ENCODE results near the gene CHMP1A.
"Not testable (repeated sequence)": the region's sequence is repeated elsewhere in the genome, so short reads cannot be mapped to it uniquely, and the experiment has no call there.

The CHMP1A gene

DNA sequence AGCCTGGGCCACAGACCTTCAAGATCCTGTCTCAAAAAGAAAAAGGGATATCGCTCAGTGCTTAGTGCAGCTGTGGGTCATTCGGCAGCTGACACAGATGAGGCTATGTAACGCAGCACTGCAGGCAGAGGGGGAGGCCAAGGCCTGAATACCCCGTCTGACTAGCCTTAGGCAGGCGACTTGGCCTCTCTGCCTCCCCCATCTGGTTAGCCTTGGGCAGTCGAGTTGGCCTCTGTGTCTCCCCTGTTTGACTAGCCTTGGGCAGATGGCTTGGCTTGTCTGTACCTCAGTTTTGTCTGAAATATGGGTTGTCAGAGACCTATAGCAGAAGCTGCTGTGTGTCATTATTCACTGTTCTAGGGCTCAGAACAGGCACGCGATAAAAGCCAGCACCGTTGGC lies 10.1 kb upstream of the CHMP1A start:
- Histone ChIP-seq H3K9ac (ENCODE audit: low read length) (no peak overlapping the region), H3K36me3 (ENCODE audit: control insufficient read depth, insufficient read depth, low read length) (no peaks in the 10 kb centered on the region), H3K4me3 (ENCODE audit: low read length) (no peak overlapping the region), H3K4me1 (ENCODE audit: control insufficient read depth, insufficient read depth, low read length) (no peaks in the 10 kb centered on the region), H3K27ac (ENCODE audit: low read depth, low read length) (no peak overlapping the region), H3K27me3 (ENCODE audit: control insufficient read depth, insufficient read depth, low read length) (no peaks in the 10 kb centered on the region)

- not testable (repeated sequence) for H3K9ac ChIP-seq (ENCODE audit: low read length); H3K4me3 ChIP-seq (ENCODE audit: low read length); H3K4me1 ChIP-seq (ENCODE audit: control insufficient read depth, insufficient read depth, low read length); H3K36me3 ChIP-seq (ENCODE audit: control insufficient read depth, insufficient read depth, low read length); H3K27ac ChIP-seq (ENCODE audit: low read depth, low read length); H3K27me3 ChIP-seq (ENCODE audit: control insufficient read depth, insufficient read depth, low read length)
Measured at GRCh38 chr16:89667000-89667399, 9.5 kb upstream of the CHMP1A start.

DNA sequence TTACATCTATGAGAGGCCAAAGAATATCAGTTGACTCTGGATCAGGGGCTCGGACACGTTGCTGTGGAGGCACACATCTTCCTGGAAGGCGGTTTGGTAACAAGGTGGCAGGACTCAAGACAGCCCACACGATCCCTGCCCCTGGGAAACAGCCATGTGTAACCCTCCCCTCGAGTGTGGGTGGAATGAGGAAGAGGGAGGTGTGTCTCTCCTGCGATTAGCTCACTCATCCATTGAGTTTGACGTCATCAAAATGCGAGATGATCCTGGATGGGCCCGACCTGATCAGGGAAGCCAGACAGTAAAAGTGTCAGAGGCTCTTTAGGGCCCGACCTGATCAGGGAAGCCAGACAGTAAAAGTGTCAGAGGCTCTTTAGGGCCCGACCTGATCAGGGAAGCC lies 6.7 kb upstream of the CHMP1A start:
- not testable (repeated sequence) for H3K4me3 ChIP-seq (ENCODE audit: low read length); H3K9ac ChIP-seq (ENCODE audit: low read length); H3K27ac ChIP-seq (ENCODE audit: low read depth, low read length); H3K27me3 ChIP-seq (ENCODE audit: control insufficient read depth, insufficient read depth, low read length); H3K4me1 ChIP-seq (ENCODE audit: control insufficient read depth, insufficient read depth, low read length); H3K36me3 ChIP-seq (ENCODE audit: control insufficient read depth, insufficient read depth, low read length)

- H3K4me1 ChIP-seq (ENCODE audit: control insufficient read depth, insufficient read depth, low read length) = peaks cover 12% of the 10 kb centered on the region
- H3K9ac ChIP-seq (ENCODE audit: low read length) = no peak overlapping the region
- no peak overlapping the region for H3K4me3 ChIP-seq (ENCODE audit: low read length)
- no peak overlapping the region for H3K27ac ChIP-seq (ENCODE audit: low read depth, low read length)
- H3K36me3 ChIP-seq (ENCODE audit: control insufficient read depth, insufficient read depth, low read length) = peaks cover 5% of the 10 kb centered on the region
- no peaks in the 10 kb centered on the region for H3K27me3 ChIP-seq (ENCODE audit: control insufficient read depth, insufficient read depth, low read length)
Measured at GRCh38 chr16:89661215-89661614, 3.7 kb upstream of the CHMP1A start.

DNA sequence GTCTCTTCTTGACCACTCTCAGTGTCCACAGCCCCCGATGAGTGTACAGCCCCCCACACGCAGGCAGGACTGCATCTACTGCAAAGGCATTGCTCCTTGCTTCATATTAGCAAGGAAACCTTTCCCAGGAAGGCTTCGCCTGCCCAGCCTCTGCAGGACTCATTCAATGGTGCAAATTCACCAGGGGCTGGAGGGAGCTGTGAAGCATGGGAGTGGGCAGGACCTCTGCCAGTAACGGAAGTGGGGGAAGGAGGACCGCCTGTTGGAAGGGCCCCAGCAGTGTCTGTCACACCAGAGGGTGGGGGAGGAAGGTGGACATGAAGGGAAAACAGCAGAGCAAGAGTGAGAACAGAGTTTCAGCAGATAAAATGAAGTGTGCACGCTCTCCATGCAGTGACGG lies 2.6 kb upstream of the CHMP1A start:
- H3K27ac ChIP-seq (ENCODE audit: low read depth, low read length) = no peak overlapping the region
- no peak overlapping the region for H3K4me3 ChIP-seq (ENCODE audit: low read length)
- peaks cover 12% of the 10 kb centered on the region for H3K4me1 ChIP-seq (ENCODE audit: control insufficient read depth, insufficient read depth, low read length)
- H3K9ac ChIP-seq (ENCODE audit: low read length) = no peak overlapping the region
- peaks cover 5% of the 10 kb centered on the region for H3K36me3 ChIP-seq (ENCODE audit: control insufficient read depth, insufficient read depth, low read length)
- no peaks in the 10 kb centered on the region for H3K27me3 ChIP-seq (ENCODE audit: control insufficient read depth, insufficient read depth, low read length)

GRCh38 chr16:89658221-89658879 lies 842 bp upstream of the CHMP1A start:
- Histone ChIP-seq H3K36me3 (ENCODE audit: control insufficient read depth, insufficient read depth, low read length) (peaks cover 5% of the 10 kb centered on the region), H3K4me3 (ENCODE audit: low read length) (peak overlapping the region; percentile 98), H3K27ac (ENCODE audit: low read depth, low read length) (peak overlapping the region; percentile 58), H3K4me1 (ENCODE audit: control insufficient read depth, insufficient read depth, low read length) (peaks cover 12% of the 10 kb centered on the region), H3K27me3 (ENCODE audit: control insufficient read depth, insufficient read depth, low read length) (no peaks in the 10 kb centered on the region), H3K9ac (ENCODE audit: low read length) (peak overlapping the region; percentile 57)

DNA sequence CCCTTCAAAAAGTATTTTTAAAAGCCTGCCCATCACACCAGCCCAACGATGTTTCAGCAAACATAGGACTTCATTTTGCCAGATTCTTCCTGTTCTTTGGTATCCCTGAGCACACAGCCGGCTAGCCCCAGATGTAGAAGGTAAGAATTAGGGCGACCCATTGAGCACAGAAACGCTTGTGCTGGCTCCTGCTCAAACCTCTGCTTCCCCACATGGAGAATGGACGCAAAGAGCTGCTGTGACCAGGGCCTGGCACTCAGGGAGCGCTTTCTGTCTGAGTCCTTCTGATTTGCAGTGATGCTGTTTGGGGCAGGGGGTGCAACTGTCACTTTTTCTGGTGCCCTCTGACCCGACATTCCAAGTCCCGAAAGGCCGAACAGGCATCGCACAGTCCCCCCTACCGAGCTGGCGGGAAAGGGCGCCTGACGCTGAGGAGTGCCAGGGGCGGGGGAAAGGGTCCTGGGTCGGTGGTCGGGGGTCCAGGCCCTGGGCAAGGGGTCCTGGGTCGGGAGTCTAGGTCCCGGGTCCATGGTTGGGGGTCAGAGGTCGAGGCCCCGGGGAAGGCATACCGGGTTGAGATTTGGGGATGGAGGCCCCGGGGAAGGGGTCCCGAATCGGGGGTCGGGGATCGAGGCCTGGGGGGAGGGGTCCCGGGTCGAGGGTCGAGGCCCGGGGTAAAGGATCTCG lies 930 bp downstream of the CHMP1A start:
- Histone ChIP-seq H3K36me3 (ENCODE audit: control insufficient read depth, insufficient read depth, low read length) (peaks cover 5% of the 10 kb centered on the region), H3K27me3 (ENCODE audit: control insufficient read depth, insufficient read depth, low read length) (no peaks in the 10 kb centered on the region), H3K4me1 (ENCODE audit: control insufficient read depth, insufficient read depth, low read length) (peaks cover 12% of the 10 kb centered on the region), H3K27ac (ENCODE audit: low read depth, low read length) (no peak overlapping the region), H3K4me3 (ENCODE audit: low read length) (peak overlapping the region; percentile 98), H3K9ac (ENCODE audit: low read length) (no peak overlapping the region)

GRCh38 chr16:89655062-89655643 lies 2.4 kb downstream of the CHMP1A start:
- Histone ChIP-seq H3K4me3 (ENCODE audit: low read length) (no peak overlapping the region), H3K9ac (ENCODE audit: low read length) (no peak overlapping the region), H3K4me1 (ENCODE audit: control insufficient read depth, insufficient read depth, low read length) (peaks cover 12% of the 10 kb centered on the region), H3K27ac (ENCODE audit: low read depth, low read length) (no peak overlapping the region), H3K27me3 (ENCODE audit: control insufficient read depth, insufficient read depth, low read length) (no peaks in the 10 kb centered on the region), H3K36me3 (ENCODE audit: control insufficient read depth, insufficient read depth, low read length) (peaks cover 3% of the 10 kb centered on the region)

DNA sequence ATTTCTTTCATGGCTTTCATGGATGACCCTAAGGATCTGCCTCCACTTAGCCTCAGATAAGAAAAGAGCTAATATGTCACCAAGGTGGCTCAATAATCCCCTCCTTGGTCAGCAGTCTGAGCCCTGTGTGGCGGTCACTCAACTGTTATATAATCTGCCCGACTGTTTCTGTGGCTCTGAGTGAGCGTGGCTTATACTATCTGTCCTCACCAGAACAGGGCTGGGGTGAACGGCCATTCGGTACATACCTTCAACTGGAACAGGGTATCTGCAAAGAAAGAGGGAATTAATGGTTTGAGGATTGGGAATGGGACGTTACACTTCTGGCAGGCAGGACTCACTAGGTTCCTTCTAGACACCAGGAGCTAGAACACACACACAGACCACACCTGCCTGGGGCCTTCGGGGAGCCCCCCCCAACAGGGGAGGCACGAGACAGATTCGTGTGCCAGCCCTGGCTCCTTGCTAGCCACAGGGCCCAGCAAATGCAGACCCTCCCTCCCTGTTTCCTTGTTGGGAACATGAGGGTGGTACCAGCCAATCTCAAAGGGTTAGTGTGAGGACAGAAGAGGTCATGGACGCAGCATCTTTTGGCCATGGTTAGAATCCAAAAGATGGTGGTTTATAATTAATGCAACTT lies 3.7 kb downstream of the CHMP1A start:
- H3K36me3 ChIP-seq (ENCODE audit: control insufficient read depth, insufficient read depth, low read length) = peaks cover 3% of the 10 kb centered on the region
- no peak overlapping the region for H3K27ac ChIP-seq (ENCODE audit: low read depth, low read length)
- H3K9ac ChIP-seq (ENCODE audit: low read length) = no peak overlapping the region
- H3K4me1 ChIP-seq (ENCODE audit: control insufficient read depth, insufficient read depth, low read length) = peaks cover 12% of the 10 kb centered on the region
- no peak overlapping the region for H3K4me3 ChIP-seq (ENCODE audit: low read length)
- H3K27me3 ChIP-seq (ENCODE audit: control insufficient read depth, insufficient read depth, low read length) = no peaks in the 10 kb centered on the region

- no peak overlapping the region for H3K9ac ChIP-seq (ENCODE audit: low read length)
- H3K36me3 ChIP-seq (ENCODE audit: control insufficient read depth, insufficient read depth, low read length) = peaks cover 9% of the 10 kb centered on the region
- H3K27ac ChIP-seq (ENCODE audit: low read depth, low read length) = no peak overlapping the region
- H3K27me3 ChIP-seq (ENCODE audit: control insufficient read depth, insufficient read depth, low read length) = no peaks in the 10 kb centered on the region
- H3K4me3 ChIP-seq (ENCODE audit: low read length) = no peak overlapping the region
- peaks cover 2% of the 10 kb centered on the region for H3K4me1 ChIP-seq (ENCODE audit: control insufficient read depth, insufficient read depth, low read length)
Measured at GRCh38 chr16:89651584-89651983, 5.9 kb downstream of the CHMP1A start.

DNA sequence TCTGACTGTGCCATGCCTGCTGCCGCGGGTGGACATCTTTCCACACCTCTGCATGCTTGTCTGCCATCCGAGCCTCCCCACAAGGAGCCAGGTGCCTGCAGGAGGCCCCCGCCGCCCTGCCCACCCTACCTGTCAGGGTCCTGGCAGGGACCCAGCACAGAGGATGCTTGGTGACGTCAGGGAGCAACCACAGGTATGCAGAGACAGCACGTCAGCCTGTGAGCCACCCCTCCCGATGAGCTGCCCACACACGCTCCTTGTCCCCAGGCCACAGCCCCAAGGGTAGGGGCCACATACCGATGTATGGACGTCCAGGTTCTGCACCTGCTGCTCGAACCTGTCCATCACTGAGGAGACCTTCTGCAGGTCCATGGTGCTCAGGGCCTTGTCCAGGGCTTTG lies 10.6 kb downstream of the CHMP1A start:
- Histone ChIP-seq H3K36me3 (ENCODE audit: control insufficient read depth, insufficient read depth, low read length) (peaks cover 25% of the 10 kb centered on the region), H3K9ac (ENCODE audit: low read length) (no peak overlapping the region), H3K4me1 (ENCODE audit: control insufficient read depth, insufficient read depth, low read length) (no peaks in the 10 kb centered on the region), H3K27ac (ENCODE audit: low read depth, low read length) (no peak overlapping the region), H3K4me3 (ENCODE audit: low read length) (no peak overlapping the region), H3K27me3 (ENCODE audit: control insufficient read depth, insufficient read depth, low read length) (no peaks in the 10 kb centered on the region)

DNA sequence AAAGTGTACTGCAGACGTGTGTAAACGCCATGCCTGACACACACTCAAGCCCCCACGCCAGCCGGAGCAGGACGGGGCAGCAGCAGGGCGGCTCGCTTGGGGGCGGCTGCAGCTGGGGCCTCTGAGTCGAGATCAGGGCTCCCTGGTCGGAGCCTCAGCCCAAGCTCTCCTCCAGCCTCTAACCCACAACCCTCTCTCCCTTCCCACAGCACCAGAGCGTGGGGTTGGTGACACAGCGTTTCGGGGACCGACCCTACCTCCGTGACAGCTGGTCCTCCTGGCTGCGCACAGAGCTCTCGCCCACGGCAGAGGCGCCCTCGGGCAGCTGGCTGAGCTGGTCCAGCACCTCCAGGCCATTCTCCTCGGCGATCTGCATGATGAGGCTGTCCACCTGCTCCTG lies 11.2 kb downstream of the CHMP1A start:
- H3K4me1 ChIP-seq (ENCODE audit: control insufficient read depth, insufficient read depth, low read length) = no peaks in the 10 kb centered on the region
- no peak overlapping the region for H3K27ac ChIP-seq (ENCODE audit: low read depth, low read length)
- H3K27me3 ChIP-seq (ENCODE audit: control insufficient read depth, insufficient read depth, low read length) = no peaks in the 10 kb centered on the region
- H3K36me3 ChIP-seq (ENCODE audit: control insufficient read depth, insufficient read depth, low read length) = peaks cover 25% of the 10 kb centered on the region
- H3K4me3 ChIP-seq (ENCODE audit: low read length) = no peak overlapping the region
- no peak overlapping the region for H3K9ac ChIP-seq (ENCODE audit: low read length)

All from rectal smooth muscle tissue (tissue), 1 donor.